CD14-positive monocyte (primary cell): ENCODE measurements around the gene ADGRL3. TPM values are rescaled to one million over a fixed set of nuclear protein-coding genes. Genes with fewer than 3 reads are reported as not detected.

Experiments used
- DNase-seq, 3 donors: peaks; one replicate each; pipeline ENCODE4 v3.0.0-alpha.2; 2011 to 2022
- H2AFZ ChIP-seq: 2 replicates; pipeline ENCODE4 v1.6.0; 2012; ENCODE audit warnings: mild to moderate bottlenecking, low read depth, low read length, inconsistent platforms; ENCODE audit not compliant: insufficient read depth, poor library complexity, severe bottlenecking
- H3K27ac ChIP-seq, 2 donors: 1 replicate in 1 of 2; 2 replicates in 1 of 2; pipeline ENCODE4 v1.5.1; 2012 to 2013; ENCODE audit warnings: low read length in 2 of 2, control low read depth in 1 of 2, inconsistent platforms in 1 of 2, low read depth in 1 of 2, mild to moderate bottlenecking in 1 of 2
- H3K27me3 ChIP-seq, 2 donors: one replicate each; pipeline versions ENCODE4 v1.6.0 to v1.6.1; 2011 to 2013; ENCODE audit warnings: low read length in 2 of 2; ENCODE audit not compliant: control insufficient read depth in 2 of 2, insufficient read depth in 2 of 2
- H3K36me3 ChIP-seq, 2 donors: replicated peaks in 1 of 2; 1 replicate in 1 of 2; 2 replicates in 1 of 2; pipeline versions ENCODE4 v1.5.1 to v1.6.1; 2012 to 2013; ENCODE audit warnings: low read length in 2 of 2, control low read depth in 1 of 2, inconsistent platforms in 1 of 2, mild to moderate bottlenecking in 1 of 2; ENCODE audit not compliant: insufficient read depth in 2 of 2, control insufficient read depth in 1 of 2
- H3K4me1 ChIP-seq, 2 donors: 1 replicate in 1 of 2; 2 replicates in 1 of 2; pipeline versions ENCODE4 v1.5.1 to v1.6.1; 2012 to 2013; ENCODE audit warnings: low read length in 2 of 2, control low read depth in 1 of 2, inconsistent platforms in 1 of 2, mild to moderate bottlenecking in 1 of 2, moderate library complexity in 1 of 2; ENCODE audit not compliant: insufficient read depth in 2 of 2, control insufficient read depth in 1 of 2
- H3K4me2 ChIP-seq: replicated peaks from 2 replicates; pipeline ENCODE3; 2012; ENCODE audit warnings: low read length, moderate library complexity, mild to moderate bottlenecking; ENCODE audit not compliant: poor library complexity, severe bottlenecking; ENCODE audit errors: extremely low read depth
- H3K4me3 ChIP-seq, 3 experiments: fragments of 200-600 bp in 1 of 3; sonication (generic) in 1 of 3; replicated peaks in 1 of 3; 1 replicate in 2 of 3; 2 replicates in 1 of 3; pipeline ENCODE4 v1.5.1; 2011 to 2013; ENCODE audit warnings: low read length in 3 of 3, mild to moderate bottlenecking in 3 of 3, control low read depth in 2 of 3, low read depth in 2 of 3, inconsistent platforms in 1 of 3, moderate library complexity in 1 of 3
- H3K79me2 ChIP-seq: 2 replicates; pipeline ENCODE4 v1.6.0; 2012; ENCODE audit warnings: mild to moderate bottlenecking, control low read depth, inconsistent platforms, low read length, moderate library complexity; ENCODE audit not compliant: insufficient read depth
- H3K9ac ChIP-seq: 2 replicates; pipeline ENCODE4 v1.6.0; 2017; ENCODE audit warnings: low read length, mild to moderate bottlenecking; ENCODE audit not compliant: insufficient read depth, poor library complexity, severe bottlenecking
- H3K9me3 ChIP-seq, 2 donors: replicated peaks in 1 of 2; 1 replicate in 1 of 2; 2 replicates in 1 of 2; pipeline versions ENCODE4 v1.5.1 to v1.6.1; 2012 to 2013; ENCODE audit warnings: low read length in 2 of 2, control low read depth in 1 of 2; ENCODE audit not compliant: control insufficient read depth in 1 of 2, insufficient read depth in 1 of 2
- H4K20me1 ChIP-seq: 2 replicates; pipeline ENCODE4 v1.6.0; 2012; ENCODE audit warnings: mild to moderate bottlenecking, low read length, control low read depth, moderate library complexity; ENCODE audit not compliant: insufficient read depth
- H3K27ac Mint-ChIP-seq, 7 donors: one replicate each; pipeline ENCODE4 v1.8.0; 2020; ENCODE audit warnings: mild to moderate bottlenecking in 7 of 7, mixed read lengths in 7 of 7, moderate library complexity in 6 of 7, inconsistent platforms in 2 of 7
- H3K27me3 Mint-ChIP-seq, 3 donors: one replicate each; pipeline ENCODE4 v1.8.0; 2021 to 2022; ENCODE audit warnings: low read depth in 3 of 3, mild to moderate bottlenecking in 3 of 3, mixed read lengths in 3 of 3, moderate library complexity in 3 of 3, inconsistent platforms in 1 of 3
- H3K36me3 Mint-ChIP-seq, 2 donors: one replicate each; pipeline ENCODE4 v1.8.0; 2020; ENCODE audit warnings: mixed read lengths in 2 of 2, inconsistent platforms in 1 of 2, mild to moderate bottlenecking in 1 of 2
- H3K4me1 Mint-ChIP-seq: one replicate; pipeline ENCODE4 v1.8.0; 2020; ENCODE audit warnings: mild to moderate bottlenecking, mixed read lengths
- H3K4me3 Mint-ChIP-seq, 2 donors: one replicate each; pipeline ENCODE4 v1.8.0; 2020; ENCODE audit warnings: mild to moderate bottlenecking in 2 of 2, mixed read lengths in 2 of 2, moderate library complexity in 1 of 2
- H3K9me3 Mint-ChIP-seq, 7 donors: one replicate each; pipeline ENCODE4 v1.8.0; 2020 to 2022; ENCODE audit warnings: mixed read lengths in 7 of 7, mild to moderate bottlenecking in 6 of 7, moderate library complexity in 6 of 7, inconsistent platforms in 2 of 7
- CTCF ChIP-seq: fragments of 200-600 bp; IDR thresholded peaks from one replicate; pipeline ENCODE4 v1.8.0; 2022; ENCODE audit warnings: antibody characterized with exemption, mild to moderate bottlenecking
- whole genome bisulfite sequencing: methylation state at CpG from one replicate; pipeline ENCODE4 v1.1.5; 2013; ENCODE audit warnings: missing lambda C conversion rate; ENCODE audit not compliant: insufficient coverage; 5-methylcytosine and 5-hydroxymethylcytosine counted together
- intact Hi-C, 2 donors: fragments of 100-400 bp; cut with micrococcal nuclease; formaldehyde crosslinking; loops; one replicate each; pipeline versions ENCODE4 v1.15.0 to v1.15.1; 2023
- polyA plus RNA-seq, 3 donors: library from polyadenylated mRNA; depleted of rRNA in 1 of 3; unstranded in 2 of 3; stranded (reverse) in 1 of 3; fragments of 300-500 nt in 2 of 3; fragments of >200 nt in 1 of 3; fragmentation: Illumina TruSeq in 2 of 3; gene quantifications; 1 replicate in 2 of 3; 2 replicates in 1 of 3; pipeline ENCODE4 v1.2.3, GENCODE V29; 2012 to 2021

Gene ADGRL3
- polyA plus RNA-seq, 3 donors = not detected

GRCh38 chr4:61248705-61249104 lies 48.6 kb downstream of the ADGRL3 start:
- Histone ChIP-seq H3K9me3 (no peaks in the 10 kb centered on the region), H3K27ac (no peak overlapping the region), H3K79me2 (no peaks in the 10 kb centered on the region), H3K4me3 (no peak overlapping the region), H3K9ac (no peak overlapping the region), H4K20me1 (no peaks in the 10 kb centered on the region), H3K27me3 (no peaks in the 10 kb centered on the region), H2AFZ (no peak overlapping the region), H3K4me2 (no peak overlapping the region), H3K4me1 (no peaks in the 10 kb centered on the region), H3K36me3 (no peaks in the 10 kb centered on the region)
- H3K4me1 Mint-ChIP-seq = no peaks in the 10 kb centered on the region
- H3K27me3 Mint-ChIP-seq = no peaks in the 10 kb centered on the region
- no peak for TF ChIP-seq CTCF
- H3K36me3 Mint-ChIP-seq = no peaks in the 10 kb centered on the region
- 75% methylated on average over 5 of the region's 8 CpGs for WGBS
- H3K4me3 Mint-ChIP-seq = no peak overlapping the region
- no peak overlapping the region for H3K27ac Mint-ChIP-seq
- intact Hi-C loops = no loop called here
- peaks cover 0 to 5% (median 0%) of the 10 kb centered on the region in 7 donors for H3K9me3 Mint-ChIP-seq
- no peak for DNase-seq

GRCh38 chr4:61251129-61251528 lies 51.0 kb downstream of the ADGRL3 start:
- Histone ChIP-seq H3K27ac (no peak overlapping the region), H3K4me2 (no peak overlapping the region), H3K9me3 (no peaks in the 10 kb centered on the region), H3K79me2 (no peaks in the 10 kb centered on the region), H2AFZ (no peak overlapping the region), H3K36me3 (no peaks in the 10 kb centered on the region), H3K27me3 (no peaks in the 10 kb centered on the region), H3K4me3 (no peak overlapping the region), H3K9ac (no peak overlapping the region), H4K20me1 (no peaks in the 10 kb centered on the region), H3K4me1 (no peaks in the 10 kb centered on the region)
- H3K36me3 Mint-ChIP-seq = no peaks in the 10 kb centered on the region
- intact Hi-C loops = no loop called here
- no peak for TF ChIP-seq CTCF
- H3K27me3 Mint-ChIP-seq = no peaks in the 10 kb centered on the region
- H3K27ac Mint-ChIP-seq = no peak overlapping the region
- peaks cover 0 to 1% (median 0%) of the 10 kb centered on the region in 7 donors for H3K9me3 Mint-ChIP-seq
- H3K4me3 Mint-ChIP-seq = no peak overlapping the region
- H3K4me1 Mint-ChIP-seq = no peaks in the 10 kb centered on the region
- WGBS = 94% methylated on average over 3 of the region's 6 CpGs
- DNase-seq = no peak
